DND-41 (cell line): ENCODE measurements around the gene NCSTN.

Experiments used
- EZH2 ChIP-seq: IDR thresholded peaks from 3 replicates; pipeline ENCODE4 v1.6.1; 2012; ENCODE audit warnings: borderline replicate concordance, low read depth, mild to moderate bottlenecking, moderate library complexity, low read length, inconsistent platforms; ENCODE audit not compliant: severe bottlenecking
- TF ChIP-seq, protein P1 (sequence below): IDR thresholded peaks from 2 replicates; pipeline ENCODE4 v1.5.1; 2012; ENCODE audit warnings: borderline replicate concordance, low read length, moderate library complexity, mild to moderate bottlenecking; ENCODE audit not compliant: poor library complexity, severe bottlenecking; ENCODE audit errors: extremely low read depth

DNA sequence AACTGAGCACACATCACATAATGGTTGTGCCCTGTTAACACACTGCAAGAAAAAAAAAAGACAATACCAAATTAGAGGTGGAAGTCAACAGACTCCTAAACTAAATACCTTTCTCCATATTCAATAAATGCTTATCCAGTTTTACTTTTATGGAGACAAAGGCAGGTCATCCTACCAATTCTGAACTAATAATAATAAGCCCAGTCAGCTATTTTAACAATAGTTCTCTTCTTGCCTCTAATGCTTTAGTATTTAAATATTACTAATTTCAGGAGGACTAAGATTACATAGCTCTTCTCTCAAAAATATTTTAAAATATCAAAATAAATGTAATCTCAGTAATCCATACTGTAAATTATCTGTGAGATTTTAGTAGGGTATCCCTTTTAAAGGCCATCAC lies 10.7 kb upstream of the NCSTN start:
- TF ChIP-seq, protein P1, sequence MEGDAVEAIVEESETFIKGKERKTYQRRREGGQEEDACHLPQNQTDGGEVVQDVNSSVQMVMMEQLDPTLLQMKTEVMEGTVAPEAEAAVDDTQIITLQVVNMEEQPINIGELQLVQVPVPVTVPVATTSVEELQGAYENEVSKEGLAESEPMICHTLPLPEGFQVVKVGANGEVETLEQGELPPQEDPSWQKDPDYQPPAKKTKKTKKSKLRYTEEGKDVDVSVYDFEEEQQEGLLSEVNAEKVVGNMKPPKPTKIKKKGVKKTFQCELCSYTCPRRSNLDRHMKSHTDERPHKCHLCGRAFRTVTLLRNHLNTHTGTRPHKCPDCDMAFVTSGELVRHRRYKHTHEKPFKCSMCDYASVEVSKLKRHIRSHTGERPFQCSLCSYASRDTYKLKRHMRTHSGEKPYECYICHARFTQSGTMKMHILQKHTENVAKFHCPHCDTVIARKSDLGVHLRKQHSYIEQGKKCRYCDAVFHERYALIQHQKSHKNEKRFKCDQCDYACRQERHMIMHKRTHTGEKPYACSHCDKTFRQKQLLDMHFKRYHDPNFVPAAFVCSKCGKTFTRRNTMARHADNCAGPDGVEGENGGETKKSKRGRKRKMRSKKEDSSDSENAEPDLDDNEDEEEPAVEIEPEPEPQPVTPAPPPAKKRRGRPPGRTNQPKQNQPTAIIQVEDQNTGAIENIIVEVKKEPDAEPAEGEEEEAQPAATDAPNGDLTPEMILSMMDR: no peak
- TF ChIP-seq EZH2: no peak
